Ureter (tissue), 1 donor: ENCODE data around the gene NRDC. TPM values are rescaled to one million over a fixed set of nuclear protein-coding genes. Genes with fewer than 3 reads are reported as not detected.

Experiments
- DNase-seq: peaks from one replicate; pipeline ENCODE4 v3.0.0-alpha.2; 2020; ENCODE audit warnings: low spot score
- total RNA-seq: library from RNA; stranded (reverse); gene quantifications from one replicate; pipeline ENCODE4 v1.2.4, GENCODE V29; 2023
- donor health status: DM: yes; HTN: yes; CAD: no.

The NRDC gene
- total RNA-seq, 1 donor from 2014 or later: 129 TPM

GRCh38 chr1:51768971-51769588 lies 109.4 kb downstream of the NRDC start:
- no peak for DNase-seq

DNA sequence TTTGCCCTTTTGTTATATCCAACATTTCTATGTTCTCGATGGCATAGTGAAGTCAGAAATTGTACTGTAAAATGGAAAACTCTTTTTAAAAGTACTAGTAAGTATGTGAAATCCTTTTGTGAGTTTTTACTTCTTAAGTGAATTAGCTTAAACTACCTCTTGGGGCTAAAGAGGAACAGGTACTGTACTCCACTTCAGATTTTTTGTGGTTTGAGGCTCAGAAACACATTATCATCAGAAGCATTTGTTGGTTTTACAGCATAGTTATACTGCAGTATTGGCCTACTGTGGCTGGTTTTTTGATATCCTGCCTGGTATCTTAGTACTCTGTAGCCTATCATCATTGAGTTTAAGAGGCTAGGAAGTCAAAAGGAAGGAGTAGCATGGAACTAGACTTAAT lies 117.2 kb downstream of the NRDC start:
- no peak for DNase-seq

DNA sequence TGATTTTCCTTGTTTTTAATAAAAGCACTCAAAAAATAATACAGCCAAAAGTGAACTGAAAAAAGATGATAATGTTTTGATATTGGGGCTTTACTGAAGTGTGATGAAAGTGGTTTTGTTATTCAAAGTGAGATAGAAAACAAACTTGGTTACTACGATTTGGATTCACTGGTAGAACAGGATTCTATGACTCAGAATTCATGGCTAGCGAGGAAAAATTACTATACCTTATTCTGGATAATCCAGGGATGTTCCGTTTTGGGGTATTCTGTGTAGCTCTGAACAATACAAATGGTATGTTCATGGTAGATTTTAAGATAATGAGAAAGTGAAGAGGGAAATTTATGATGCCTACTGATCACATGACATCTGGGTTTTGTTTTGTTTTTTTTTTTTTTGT lies 117.7 kb downstream of the NRDC start:
- no peak for DNase-seq

GRCh38 chr1:51758310-51758709 lies 120.2 kb downstream of the NRDC start:
- DNase-seq: no peak

GRCh38 chr1:51756290-51756689 lies 122.2 kb downstream of the NRDC start:
- no peak for DNase-seq

- no peak for DNase-seq
Measured at GRCh38 chr1:51755437-51755836, 123.1 kb downstream of the NRDC start.

DNA sequence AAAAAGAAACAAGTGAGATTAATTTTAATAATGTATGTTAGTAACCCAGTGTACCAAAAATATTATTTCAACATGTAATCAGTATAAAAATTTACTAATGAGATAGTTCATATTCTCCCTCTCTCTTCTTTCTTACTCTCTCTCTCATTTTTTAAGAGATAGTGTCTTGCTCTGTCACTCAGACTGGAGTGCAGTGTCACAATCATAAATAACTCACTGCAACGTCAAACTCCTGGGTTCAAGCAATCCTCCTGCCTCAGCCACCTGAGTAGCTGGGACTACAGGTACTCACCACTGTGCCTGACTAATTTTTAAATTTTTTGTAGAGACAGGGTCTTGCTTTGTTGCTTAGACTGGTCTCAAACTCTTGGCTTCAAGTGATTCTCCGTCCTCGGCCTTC lies 123.9 kb downstream of the NRDC start:
- no peak for DNase-seq

DNA sequence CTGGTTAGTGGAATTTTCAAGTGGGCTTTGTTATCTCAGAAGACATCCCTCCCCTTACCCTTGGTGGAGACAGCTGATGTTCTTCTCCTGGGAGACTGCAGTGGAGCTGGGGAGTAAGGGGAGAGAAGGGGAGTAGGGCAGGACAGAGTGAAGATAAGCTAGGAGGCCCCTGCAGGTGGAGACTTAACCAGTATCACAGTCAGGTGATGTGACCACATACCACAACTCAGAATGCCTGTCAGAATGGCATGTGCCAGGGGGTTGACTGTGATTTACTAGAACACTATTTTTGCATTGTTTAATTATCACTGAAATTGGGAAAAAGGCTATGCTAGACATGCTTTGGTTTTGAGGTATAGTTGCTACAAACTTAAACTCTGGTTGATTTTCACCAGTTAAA lies 124.6 kb downstream of the NRDC start:
- DNase-seq: no peak

GRCh38 chr1:51752073-51752948 lies 126.2 kb downstream of the NRDC start:
- DNase-seq: no peak

DNA sequence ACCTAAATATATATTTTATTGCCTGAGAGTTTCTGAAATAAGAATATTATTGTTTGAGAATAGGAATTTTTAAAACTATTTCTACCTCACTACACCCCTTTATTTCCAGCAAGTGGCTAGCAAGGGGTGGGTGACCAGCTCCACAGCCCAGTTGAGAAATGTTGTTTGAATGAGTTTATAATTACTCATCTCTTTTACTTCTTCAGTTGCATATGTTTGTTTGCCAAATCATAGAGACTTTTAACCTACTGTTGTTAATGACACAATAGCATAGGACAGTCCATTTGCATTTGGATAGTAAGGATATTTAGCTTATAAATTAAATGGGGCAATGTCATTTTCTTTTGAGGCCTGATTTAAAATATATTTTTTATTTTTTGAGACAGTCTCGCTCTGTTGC lies 127.8 kb downstream of the NRDC start:
- DNase-seq: no peak

GRCh38 chr1:51750218-51750617 lies 128.3 kb downstream of the NRDC start:
- no peak for DNase-seq

- DNase-seq: no peak
Measured at GRCh38 chr1:51749151-51749550, 129.4 kb downstream of the NRDC start.

DNA sequence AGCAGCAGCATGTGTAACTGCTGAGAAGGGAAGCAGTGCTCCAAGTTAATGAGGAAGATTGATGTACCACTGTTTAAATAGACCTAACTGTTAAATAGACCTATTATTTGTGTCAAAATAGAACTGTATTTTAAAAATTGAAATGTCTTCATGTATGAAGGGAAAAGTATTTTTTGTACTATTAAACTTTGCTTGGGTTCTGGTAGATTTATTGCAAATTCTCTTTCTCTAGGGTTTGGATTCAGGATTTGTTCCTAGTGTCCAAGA lies 133.3 kb downstream of the NRDC start:
- DNase-seq: no peak

- no peak for DNase-seq
Measured at GRCh38 chr1:51744506-51745303, 133.8 kb downstream of the NRDC start.

- no peak for DNase-seq
Measured at GRCh38 chr1:51741121-51741681, 137.3 kb downstream of the NRDC start.

DNA sequence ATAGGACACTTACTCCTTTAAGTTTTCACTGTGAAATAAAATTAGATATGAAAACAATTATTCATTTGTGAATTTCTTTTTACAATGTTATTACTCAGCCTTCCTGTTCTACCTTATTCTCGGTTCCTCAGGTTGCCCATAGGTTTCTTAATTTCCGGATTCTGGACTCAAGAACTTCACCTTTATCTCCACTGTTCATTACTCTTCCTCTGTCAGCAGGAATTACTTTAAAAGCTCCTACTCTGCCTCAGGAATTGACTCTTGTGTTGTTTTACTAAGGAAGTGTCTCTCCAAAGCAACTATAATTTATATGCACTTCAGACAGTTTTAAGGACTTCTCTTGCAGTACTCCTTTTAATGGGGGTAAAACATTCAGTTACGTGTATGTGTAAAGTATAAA lies 137.9 kb downstream of the NRDC start:
- DNase-seq: no peak

Other genes starting within 250 kb of the NRDC start
- gene RAB3B, start 112.0 kb upstream of the NRDC start, total RNA-seq: 1.4 TPM
- gene KTI12, start 155.1 kb upstream of the NRDC start, total RNA-seq: 5.9 TPM
- gene TXNDC12, start 176.5 kb upstream of the NRDC start, total RNA-seq: 41.7 TPM
- 61.5 TPM for gene BTF3L4, start 177.6 kb upstream of the NRDC start, total RNA-seq